ENCODE results near the gene CPZ.
A peak's percentile ranks its signal among the peaks of the same experiment; 100 is the strongest.

The CPZ gene

DNA sequence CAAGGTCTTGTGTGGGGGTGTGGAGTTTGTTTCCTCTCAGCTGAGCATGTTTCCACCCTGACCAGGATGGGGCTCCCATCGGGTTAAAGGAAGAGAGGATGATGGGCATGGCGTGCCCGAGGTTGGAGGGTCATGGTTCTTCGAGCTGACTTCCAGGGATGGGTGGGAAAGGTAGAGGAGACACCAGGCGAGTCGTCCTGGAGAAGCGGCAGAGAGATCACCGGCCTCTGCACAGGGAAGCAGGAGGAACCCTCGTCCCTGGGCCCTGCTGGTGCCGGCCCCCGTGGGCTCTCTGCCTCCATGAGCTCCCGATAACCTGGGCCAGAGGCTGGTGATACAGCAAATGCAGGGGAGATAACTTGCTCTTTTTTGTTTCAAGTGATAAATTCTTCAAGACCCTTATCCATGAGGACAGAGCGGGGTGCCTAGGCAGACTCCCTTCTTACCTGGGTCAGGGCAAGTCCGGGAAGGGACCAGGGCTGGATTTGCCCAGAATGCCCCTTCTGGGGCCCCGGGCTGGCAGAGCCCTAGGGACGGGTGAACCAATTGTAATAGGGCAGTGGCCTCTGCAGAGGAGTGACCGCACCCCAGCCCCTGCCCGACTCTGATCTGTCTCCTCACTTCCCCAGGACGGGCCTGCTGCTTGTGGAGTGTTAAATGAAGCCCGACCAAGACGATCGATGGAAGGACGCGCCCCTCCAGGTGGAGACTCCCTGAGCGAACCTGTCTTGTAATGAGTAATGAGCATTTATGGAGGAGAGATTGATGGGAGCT is 63.0 kb downstream of the CPZ start:
- DNase-seq, result peak in 1 of 2 donors; percentile 15

- DNase-seq, result peak in 1 of 2 donors; percentile 4
Observed at GRCh38 chr4:8656185-8656517, 63.6 kb downstream of the CPZ start.

DNA sequence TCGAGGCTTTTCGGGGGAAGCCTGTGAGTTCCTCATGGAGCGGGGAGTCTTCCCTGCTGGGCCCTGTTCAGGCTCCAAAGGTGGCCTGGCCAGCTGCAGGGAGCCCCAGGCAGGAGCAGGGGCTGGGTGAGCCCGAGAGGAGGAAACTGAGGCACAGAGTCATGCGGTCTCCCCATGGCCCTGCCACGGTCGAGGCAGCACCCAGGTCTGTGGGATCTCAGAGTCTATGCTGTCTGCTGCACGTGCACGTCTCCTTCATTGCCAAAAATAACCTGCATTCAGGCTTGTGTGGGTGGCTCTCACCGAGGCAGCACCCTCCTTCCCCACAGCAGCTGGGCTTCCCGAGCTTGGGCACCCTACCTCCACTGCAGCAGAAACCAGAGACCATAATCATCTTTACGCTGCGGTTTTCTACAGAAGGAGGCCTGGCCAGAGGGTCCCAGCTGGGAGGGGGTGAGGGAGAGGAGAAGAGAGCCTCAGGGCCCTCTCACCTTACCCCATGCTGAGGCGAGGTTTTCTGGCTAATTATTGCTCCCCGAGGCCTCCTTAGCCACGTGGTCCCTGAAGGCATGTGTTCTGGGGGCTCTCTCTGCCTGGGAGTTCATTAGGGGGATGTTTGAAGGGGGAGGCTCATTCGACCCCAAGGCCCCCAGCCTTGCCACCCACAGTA is 64.3 kb downstream of the CPZ start:
- DNase-seq, result peak in 1 of 2 donors; percentile 4

GRCh38 chr4:8657381-8658088 is 65.0 kb downstream of the CPZ start:
- DNase-seq, result peak in 1 of 2 donors; percentile 5

DNA sequence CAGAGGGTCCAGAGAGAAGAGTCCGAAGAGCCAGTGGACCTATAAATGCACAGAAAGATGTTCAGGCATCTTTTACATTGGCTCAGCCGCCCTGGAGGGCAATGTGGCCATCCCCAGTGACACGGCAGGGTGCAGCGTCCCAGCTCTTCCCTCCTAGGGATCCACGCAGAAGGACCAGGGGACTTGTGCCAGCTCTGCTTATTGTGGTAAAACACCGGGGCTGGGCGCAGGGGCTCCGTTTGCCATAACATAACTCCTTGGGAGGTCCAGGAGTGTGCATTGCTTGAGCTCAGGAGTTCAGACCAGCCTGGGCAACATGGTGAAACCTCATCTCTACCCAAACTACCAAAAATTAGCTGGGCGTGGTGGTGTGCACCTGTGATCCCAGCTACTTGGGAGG is 70.2 kb downstream of the CPZ start:
- no peak for DNase-seq

DNA sequence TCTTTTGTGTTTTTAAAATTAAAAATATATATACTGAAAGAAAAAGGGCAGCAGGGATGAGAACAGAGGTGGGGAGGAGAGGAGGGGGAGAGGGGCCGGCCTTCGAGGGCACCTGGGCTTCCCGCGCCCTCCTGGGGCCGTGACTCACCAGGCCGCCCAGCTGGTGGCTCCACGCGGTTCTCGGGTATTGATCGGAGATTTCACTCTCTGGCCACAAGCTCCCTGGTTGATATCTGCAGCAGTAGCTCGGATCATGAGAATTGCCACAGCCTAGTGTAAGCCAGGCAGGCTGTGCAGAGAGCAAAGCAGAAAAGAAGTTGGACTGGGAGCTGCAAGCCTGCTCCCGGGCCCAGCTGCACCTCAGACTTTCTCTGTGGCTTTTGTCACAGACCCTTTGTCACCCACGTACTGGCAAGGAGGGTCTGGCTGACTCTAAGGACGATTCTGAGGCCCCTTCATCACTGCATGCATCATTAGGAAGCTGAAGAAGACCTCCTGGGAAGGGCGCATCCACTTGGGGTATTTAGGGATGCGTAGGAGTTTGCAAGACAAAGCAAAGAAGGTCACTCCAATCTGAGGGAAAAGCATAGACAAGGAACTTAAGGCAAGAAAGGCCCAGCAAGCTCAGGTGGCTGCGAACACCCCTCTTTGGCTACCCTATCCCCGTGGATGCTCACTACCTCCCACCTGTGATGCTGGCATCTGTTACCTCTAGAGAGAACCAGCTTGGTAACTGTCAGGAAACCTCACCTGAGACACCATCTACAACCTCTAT is 71.7 kb downstream of the CPZ start:
- no peak for DNase-seq

GRCh38 chr4:8664976-8665375 is 72.4 kb downstream of the CPZ start:
- DNase-seq, result no peak

DNA sequence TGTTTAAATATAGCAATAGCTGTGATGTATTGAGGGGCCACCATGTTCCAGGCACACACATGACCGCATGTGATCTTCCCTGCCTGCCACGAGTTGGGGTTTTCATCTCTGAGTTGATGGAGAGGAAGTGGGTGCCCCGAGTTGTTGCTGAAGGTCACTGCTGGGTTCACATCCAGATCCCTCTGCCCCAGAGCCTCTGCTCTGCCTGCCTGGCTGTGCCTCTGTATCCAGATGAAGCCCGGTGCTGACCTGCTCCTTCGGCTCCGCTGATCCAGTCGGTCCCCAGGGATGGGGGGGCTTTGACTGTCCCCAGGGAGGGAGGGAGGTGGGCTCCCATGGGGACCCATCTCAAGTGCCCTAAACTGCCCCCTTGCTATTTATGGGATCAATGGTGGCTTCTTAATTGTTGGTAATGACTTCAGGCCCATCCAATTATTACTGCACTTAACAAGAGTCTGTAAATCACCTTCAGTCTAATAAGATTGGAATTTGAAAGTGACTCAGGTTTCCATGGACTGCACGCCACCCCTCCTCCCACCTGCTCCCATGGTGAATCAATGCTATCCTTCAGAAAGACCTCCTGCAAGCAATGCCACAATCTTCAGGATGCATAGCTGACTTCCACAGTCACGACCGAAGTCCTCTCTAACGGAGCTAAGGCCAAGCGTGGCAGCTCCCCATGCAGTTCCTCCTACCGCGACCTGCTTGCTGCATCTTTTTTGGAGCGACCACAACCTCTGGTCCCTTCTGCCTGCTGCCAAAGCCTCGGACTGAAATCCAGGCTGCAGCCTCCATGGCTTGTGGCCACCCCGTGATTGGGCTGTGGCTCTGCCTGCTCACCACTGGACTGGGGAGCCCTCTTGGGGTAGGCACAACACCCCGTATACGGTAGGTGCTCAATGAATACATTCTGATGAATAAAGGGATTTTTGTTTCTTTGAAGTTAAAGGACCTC is 73.1 kb downstream of the CPZ start:
- no peak for DNase-seq

GRCh38 chr4:8666581-8666980 is 74.0 kb downstream of the CPZ start:
- DNase-seq, result no peak

Measured in stimulated activated CD4-positive, alpha-beta T cell treated with anti-CD3 and anti-CD28 coated beads, Interleukin-2, amount 100 ng/mL, for 24 hours (primary cell).